GM08714 (cell line): ENCODE results near the gene SFRP4.
A peak's percentile ranks its signal among the peaks of the same experiment; 100 is the strongest.

ENCODE experiments used
- H3K4me3 ChIP-seq: fragments of 200-500 bp; sonication (Bioruptor generic); 2 replicates; pipeline ENCODE4 v1.5.1; 2014; ENCODE audit warnings: mild to moderate bottlenecking, low read length, inconsistent platforms
- ZNF274 ChIP-seq: IDR thresholded peaks from 2 replicates; pipeline ENCODE4 v1.6.1; 2012; ENCODE audit warnings: mild to moderate bottlenecking, low read depth, low read length

The SFRP4 gene

GRCh38 chr7:37942934-37943610, 26.5 kb upstream of the SFRP4 start:
- no peak overlapping the region for H3K4me3 ChIP-seq
- TF ChIP-seq ZNF274: no peak

DNA sequence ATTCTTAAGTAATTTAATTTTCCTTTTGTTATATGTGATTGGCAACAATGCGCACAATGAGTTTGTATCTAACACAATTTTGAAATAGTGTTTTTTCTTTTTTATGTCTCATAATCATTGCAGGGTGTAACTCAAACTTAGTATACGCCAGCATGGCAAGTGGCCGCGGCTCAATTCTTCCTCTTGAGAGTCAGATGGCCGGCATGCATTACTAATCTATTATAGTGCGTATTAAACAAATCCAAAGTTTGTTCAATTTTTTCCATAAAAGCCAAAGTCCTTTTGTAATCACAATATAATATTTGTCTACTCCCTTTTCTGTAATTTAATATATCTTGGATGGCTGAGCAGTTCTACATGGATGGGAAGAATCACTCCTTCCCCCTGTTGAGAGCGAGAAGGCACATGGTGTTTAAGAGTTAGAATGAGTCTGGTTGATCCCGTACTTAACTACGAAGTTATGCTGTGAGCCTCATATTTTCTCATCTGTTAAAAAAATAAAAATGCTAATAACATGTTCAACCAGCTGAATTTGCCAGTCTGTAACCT, 16.5 kb upstream of the SFRP4 start:
- no peak overlapping the region for H3K4me3 ChIP-seq
- no peak for TF ChIP-seq ZNF274

GRCh38 chr7:37932543-37932942, 15.9 kb upstream of the SFRP4 start:
- H3K4me3 ChIP-seq: no peak overlapping the region
- no peak for TF ChIP-seq ZNF274

DNA sequence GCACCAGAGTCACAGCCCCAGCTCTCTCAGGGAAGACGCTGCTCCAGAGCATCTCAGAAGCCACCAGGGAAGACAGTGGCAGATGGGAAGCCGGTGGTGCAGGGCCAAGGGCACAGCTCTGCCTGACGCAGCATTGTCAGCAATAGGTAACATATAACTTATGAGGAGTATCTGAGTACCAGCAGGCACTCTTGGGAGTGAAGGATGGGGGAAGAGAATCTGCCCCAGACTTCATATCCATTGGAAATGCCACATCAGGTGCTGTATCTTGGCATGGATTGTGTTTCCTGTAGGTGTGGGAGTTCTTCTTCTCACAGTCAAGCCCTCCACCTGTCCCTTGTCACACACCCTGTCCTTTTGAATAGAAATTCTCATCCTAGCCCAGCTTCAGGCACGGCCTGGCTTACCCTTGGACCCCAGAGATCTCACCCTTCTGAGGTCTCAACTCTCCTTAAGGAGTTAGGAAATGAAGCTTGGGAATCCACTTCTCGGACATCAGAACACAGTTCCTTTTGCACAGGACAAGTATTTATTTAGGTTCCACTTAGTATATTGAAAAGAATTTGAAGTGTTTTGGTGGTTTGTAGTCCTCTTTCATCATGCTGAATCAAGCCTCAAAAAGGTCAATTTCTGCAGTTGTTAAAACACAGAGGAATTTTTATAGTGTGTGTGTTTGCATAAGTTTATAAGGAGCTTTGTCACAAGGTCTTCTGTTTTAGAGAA, 13.8 kb upstream of the SFRP4 start:
- no peak for TF ChIP-seq ZNF274
- H3K4me3 ChIP-seq: no peak overlapping the region

DNA sequence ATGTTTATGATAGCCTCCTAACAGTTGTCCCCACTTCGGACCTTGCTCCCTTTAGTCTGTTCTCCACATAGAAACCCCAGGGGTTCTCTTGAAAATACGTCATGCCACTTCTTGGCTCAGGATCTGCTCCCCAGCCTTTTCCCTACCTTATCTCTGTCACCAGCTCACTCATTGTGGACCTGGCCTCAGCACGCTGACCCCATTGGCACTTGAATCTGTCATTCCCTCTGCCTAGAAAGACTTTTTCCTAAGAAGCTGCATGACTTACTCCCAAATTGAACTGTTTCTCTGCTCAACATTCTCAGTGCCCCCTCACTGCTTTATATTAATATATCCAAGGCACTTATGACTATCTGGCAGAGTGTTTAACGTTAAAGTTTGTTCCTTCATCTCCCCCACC, 12.3 kb upstream of the SFRP4 start:
- TF ChIP-seq ZNF274: no peak
- no peak overlapping the region for H3K4me3 ChIP-seq

DNA sequence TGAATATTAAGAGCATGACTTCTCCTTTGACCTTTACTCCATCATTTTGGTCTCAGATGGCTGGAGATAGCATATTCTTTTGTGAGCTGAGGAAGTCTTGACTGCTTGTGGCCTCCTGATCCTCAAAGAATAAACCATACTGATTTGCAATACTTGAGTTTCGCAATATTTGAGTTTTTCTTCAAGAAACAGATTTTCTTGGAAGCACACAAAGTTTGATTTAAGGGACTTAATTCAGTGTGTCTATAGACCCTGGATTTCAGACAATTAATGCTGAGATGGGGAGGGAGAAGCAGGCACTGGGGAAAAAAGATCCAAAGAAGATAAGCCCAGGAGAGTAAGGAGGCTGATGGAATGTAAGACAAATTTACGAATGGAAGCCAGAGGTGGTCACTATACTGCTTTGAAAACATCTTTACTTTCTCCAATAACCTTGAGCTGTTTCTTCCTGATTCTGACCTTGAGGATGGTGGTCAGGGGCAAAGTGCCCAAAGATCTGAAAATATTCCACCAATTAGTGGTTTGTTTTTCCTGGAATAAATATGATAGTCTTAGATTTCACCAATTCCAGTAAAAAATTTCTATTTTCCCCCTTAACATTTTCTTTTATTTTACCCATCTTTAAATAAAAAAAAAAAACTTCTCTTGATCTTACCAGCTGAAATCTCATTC, 11.3 kb upstream of the SFRP4 start:
- no peak overlapping the region for H3K4me3 ChIP-seq
- TF ChIP-seq ZNF274: no peak

DNA sequence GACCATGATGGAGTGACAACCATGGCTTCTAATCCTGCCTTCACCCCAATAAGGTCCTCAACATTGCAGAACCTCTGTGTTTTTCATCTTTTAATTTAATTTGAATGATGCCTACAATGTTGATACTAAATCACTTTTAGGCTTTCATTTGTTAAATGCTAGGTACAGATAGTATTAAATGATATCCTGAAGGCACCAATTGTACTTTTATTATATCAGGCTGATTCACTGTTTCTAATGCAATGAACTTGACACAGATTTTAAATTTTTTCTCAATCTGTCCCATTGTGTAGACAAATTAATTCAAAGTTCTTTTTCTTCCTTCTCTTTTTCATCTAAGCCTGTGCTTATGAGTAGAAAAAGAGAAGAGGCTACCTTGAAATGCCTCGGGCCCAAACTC, 9.0 kb upstream of the SFRP4 start:
- TF ChIP-seq ZNF274: no peak
- H3K4me3 ChIP-seq: no peak overlapping the region

- no peak for TF ChIP-seq ZNF274
These were observed 7.9 kb upstream of the SFRP4 start for GRCh38 chr7:37924491-37925041.

DNA sequence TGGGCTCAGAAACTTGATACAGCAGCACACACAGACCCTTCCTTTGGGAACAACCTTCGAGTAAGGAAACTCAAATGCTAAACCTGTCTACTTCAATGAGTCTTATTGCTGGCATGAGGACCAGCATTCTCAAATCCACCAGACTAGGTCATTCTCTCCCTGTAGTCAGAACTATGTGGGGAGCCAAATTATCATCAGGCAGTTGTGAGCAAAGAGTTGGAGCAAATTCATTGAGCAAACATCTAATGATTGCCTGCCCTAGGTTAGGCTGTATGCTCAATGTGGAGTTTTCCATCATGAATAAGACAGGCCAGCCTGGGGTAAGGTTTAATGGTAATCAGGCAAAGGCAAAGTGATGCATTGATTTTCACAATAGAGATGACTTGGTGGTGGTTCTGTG, 7.4 kb upstream of the SFRP4 start:
- TF ChIP-seq ZNF274: no peak
- H3K4me3 ChIP-seq: no peak overlapping the region

More at GRCh38 chr7:37924491-37925041, 7.9 kb upstream of the SFRP4 start:
- H3K4me3 ChIP-seq: no peak overlapping the region

GRCh38 chr7:37921876-37922275, 5.3 kb upstream of the SFRP4 start:
- TF ChIP-seq ZNF274: no peak
- H3K4me3 ChIP-seq: peak overlapping the region; percentile 12; the same call in 1 of the 2 replicates

DNA sequence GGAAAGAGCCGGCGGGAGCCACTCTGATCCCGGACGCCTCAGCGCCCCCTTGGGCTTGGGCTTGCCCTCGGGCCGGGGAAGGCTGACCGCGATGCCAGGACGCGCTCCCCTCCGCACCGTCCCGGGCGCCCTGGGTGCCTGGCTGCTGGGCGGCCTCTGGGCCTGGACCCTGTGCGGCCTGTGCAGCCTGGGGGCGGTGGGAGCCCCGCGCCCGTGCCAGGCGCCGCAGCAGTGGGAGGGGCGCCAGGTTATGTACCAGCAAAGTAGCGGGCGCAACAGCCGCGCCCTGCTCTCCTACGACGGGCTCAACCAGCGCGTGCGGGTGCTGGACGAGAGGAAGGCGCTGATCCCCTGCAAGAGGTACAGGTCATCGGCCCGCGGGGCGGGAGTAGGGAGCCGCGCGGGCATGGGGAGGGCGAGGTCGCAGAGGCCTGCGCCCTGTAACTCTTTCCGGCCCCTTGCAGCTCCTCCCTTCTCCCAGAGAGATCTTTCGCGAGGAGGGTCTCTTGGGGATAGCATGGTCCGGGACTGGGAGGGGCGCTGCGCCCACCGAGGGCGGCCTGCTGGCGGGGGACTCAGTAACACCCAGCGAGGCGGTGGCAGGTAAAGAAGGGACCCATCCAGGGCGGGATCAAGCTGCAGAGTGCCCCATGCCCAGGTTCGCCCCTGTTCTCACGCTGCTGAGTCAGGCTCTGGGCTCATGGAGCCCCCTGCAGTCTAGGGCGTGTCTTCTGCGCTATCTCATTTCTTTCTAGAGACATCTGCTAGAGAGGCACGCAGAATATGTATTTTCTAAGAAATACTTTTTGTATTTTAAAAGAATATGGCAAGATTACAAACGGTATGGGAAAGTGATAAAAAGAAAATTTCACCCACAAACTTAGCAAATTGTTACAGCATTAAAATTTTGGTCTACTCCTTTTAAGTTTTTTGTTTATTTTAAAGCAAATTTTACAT, 4.5 kb upstream of the SFRP4 start:
- peak overlapping the region; percentile 68 for H3K4me3 ChIP-seq
- no peak for TF ChIP-seq ZNF274

- H3K4me3 ChIP-seq: peak within 1 kb of the TSS; percentile 68
- TF ChIP-seq ZNF274: no peak
These were observed 3.8 kb upstream of the SFRP4 start, which contains the start of gene EPDR1 for GRCh38 chr7:37920305-37920848. EPDR1 (plus strand) TSS chr7:37920640; CDS start chr7:37920940, 300 bp downstream.

GRCh38 chr7:37918526-37918925, 1.9 kb upstream of the SFRP4 start:
- no peak for TF ChIP-seq ZNF274

More at GRCh38 chr7:37918526-37918925, 1.9 kb upstream of the SFRP4 start:
- no peak overlapping the region for H3K4me3 ChIP-seq
